T47D (cell line): ENCODE measurements around the gene KCND3.

Experiments
- DNase-seq, 2 experiments: peaks; one replicate each; pipeline versions ENCODE4 v3.0.0 to v3.0.0-alpha.2; 2011 to 2012; ENCODE audit warnings: low read depth in 1 of 2, low spot score in 1 of 2
- JUND ChIP-seq: IDR thresholded peaks from 2 replicates; pipeline ENCODE4 v1.6.1; 2012; ENCODE audit warnings: low read depth
- in situ Hi-C: cut with HindIII; loops from 2 replicates; pipeline ENCODE4 v1.10.0; 2016; ENCODE audit warnings: low sequenced_read_pairs, low pct_unique_long_range_greater_than_20kb

Gene KCND3

DNA sequence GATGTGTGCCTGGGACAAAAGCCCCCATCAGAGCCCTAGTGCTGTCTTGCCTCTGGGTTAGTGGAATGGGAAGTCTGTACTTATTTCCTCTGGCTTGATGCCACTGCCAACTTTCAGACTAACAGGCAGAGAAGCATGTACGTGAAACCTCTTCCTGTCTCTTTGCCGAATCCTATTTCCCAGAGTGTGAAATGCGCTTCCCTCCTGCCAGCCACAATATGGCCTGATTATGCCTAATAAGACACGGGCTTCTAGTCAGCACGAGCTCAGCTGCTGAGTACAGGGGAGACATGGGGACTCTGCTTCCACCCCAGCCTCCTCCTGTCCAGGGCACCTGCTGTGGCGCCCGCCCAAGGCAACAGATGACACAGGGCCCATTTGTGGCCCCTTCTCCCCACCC lies 111.4 kb downstream of the KCND3 start:
- TF ChIP-seq JUND, result no peak

DNA sequence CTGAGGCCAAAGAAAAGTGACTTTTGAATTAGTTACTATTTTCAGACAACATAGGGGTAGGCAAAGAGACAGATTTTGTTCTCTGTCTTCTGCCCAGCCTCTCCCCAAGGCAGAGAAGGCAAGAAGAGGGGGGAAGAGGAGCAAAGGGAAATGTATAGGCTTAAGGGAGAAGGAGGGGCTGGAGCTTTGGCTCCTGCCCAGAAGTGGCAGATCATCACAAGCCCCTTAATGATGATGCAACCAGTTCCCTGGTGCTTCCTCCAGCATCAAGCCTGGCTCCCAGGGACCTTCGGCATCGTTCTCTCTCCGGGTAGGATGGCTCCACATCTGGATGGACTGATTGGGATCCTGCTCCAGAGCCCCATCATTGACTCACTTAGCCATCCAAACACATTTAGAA lies 112.8 kb downstream of the KCND3 start:
- no peak for TF ChIP-seq JUND
- in situ Hi-C loops, result no loop called here

More for the DNA sequence above, 111.4 kb downstream of the KCND3 start:
- DNase-seq, result no peak
- in situ Hi-C loops, result no loop called here

DNA sequence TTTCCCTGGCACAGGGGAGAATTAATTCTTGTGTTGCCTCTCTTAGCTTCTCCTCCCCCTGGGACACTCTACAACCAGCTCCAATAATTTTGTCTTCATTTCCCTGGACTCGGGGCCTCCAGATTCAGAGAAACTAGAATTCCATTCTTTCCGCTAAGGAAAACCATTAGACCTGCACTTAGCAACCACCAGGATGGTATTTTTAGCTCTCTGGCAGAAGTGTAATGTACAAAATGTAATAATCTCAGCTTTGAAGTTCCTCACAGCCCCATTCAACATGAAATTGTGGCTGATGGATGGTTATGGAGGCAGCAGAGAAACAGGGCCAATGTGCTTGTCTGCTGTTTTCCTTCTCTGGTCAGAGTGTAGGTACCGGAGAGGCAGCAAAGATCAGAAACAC lies 113.8 kb downstream of the KCND3 start:
- in situ Hi-C loops, result no loop called here
- no peak for DNase-seq
- no peak for TF ChIP-seq JUND

More for the DNA sequence above, 112.8 kb downstream of the KCND3 start:
- no peak for DNase-seq

DNA sequence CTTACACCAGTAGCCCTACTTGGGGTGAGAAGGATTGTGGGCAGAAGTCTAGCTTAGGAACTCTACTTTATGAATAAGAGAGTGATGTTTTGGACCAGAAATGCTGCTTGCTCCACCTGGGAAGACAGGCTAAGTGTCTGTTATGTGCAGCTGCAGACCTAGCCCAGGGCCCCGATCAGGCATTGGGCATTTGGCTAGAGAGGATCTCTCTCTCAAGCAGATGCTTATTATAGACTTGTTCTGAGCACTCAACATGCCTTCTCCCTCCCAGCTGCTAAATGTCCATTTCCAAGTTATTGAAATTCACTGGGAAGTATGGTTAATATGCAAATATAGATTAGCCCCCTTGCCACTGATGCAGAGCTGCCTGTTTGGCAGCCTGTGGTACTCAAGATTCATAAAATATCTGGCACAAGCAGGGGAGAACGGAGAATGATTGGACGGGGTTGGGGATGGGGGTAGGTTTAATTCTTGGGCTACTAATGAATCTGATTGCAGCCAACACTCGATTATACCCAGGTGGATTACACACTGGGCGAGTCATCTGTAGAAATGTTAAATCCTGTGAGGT lies 115.9 kb downstream of the KCND3 start:
- in situ Hi-C loops, result no loop called here
- DNase-seq, result no peak
- TF ChIP-seq JUND, result no peak

DNA sequence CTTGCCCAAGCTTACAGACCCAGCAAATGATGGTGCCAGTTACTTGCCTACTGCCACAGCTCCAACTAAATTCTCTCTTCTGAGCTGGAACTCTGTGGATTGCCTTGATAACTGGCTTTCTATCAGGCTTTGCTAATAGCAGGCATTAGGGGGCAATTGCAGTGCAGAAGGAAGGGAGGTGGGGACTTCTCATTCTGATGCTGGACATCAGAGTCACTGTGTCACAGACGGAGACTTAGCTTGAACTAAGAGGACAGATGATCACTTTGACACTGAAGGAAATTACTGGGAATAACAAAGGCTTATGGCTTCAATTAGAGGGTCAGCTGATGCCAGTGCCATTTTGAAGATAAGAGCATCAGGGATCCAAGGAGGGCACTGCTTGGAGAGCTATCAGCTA lies 119.3 kb downstream of the KCND3 start:
- DNase-seq, result no peak
- no peak for TF ChIP-seq JUND
- in situ Hi-C loops, result no loop called here

DNA sequence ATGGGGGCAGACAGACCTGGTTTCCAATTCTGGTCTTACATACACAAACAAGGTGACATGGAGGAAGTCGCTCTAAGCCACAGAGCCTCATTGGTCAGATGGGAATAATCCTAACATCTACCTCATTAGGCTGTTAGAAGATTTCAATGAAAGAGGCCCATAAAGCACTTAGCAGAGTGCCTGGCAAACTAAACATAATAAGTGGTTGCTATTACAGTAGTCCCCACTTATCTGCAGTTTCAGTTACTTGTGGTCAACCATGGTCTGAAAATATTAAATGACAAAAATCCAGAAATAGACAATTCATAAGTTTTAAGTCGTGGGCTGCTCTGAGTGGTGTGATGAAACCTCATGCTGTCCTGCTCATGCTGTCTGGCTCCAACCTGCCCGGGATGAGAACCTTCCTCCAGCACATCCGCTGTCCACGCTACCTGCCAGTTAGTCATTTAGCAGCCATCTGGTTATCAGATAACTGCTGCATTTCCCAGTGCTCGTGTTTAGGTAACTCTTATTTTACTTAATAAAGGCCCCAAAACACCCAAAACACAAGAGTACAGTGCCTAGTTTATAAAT lies 121.5 kb downstream of the KCND3 start:
- TF ChIP-seq JUND, result no peak
- DNase-seq, result no peak
- in situ Hi-C loops, result no loop called here

DNA sequence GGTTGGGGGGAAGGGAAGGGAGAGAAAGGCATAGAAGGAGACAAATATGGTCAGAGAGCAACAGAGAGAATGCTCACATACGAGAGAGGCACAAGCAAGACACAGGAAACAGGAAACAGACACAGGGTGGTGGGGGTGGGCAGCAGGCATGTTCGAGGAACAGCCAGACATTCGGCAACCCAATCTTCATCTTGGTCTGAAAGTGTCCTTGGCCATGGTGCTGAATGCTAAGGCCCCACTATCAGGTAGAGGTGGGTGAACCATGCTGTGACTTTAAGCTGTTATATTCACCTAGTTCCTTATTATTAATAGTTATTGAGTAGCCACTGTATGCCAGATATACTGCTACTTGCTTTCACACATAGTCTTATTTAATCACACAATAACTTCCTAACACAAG lies 124.6 kb downstream of the KCND3 start:
- peak; percentile 23 to 24 for DNase-seq
- TF ChIP-seq JUND, result no peak
- in situ Hi-C loops, result no loop called here

DNA sequence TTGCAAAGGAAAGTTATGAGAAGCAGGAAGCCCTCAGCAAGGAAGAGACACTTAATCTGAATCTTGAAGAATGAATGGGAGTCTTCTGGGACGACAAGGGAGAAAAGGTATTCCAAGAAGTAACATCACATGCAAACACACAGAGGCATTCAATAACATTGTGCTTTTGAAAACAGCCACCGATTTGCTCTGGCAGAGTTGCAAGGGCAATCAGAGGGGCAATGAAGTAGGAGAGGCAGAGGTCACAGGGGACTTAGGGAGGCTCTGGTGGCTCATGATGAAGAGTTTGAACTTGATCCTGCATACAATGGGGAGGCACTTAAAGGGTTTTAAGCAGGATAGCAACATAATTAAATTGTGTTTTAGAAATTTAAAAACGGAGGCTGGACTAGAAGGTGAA lies 126.1 kb downstream of the KCND3 start:
- no peak for TF ChIP-seq JUND
- in situ Hi-C loops, result no loop called here
- no peak for DNase-seq

DNA sequence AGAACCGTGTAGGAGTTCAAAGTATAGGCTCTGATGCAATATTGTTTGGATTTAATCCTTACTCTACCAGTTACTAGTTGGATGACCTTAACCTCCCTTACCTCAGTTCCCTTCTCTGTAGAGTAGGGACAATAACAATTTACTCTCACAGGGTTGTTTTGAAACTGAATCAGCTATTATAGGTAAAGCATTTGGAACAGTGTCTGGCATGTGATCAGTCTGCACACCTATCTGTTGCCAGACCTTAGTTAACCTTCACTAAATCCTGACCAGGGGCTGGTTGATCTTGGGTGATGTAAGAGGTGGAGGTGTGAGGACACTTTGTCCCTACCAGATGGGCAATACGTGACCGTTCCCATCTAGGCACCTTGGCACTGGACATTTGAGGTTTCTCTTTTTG lies 126.9 kb downstream of the KCND3 start:
- no peak for TF ChIP-seq JUND
- in situ Hi-C loops, result no loop called here
- no peak for DNase-seq

DNA sequence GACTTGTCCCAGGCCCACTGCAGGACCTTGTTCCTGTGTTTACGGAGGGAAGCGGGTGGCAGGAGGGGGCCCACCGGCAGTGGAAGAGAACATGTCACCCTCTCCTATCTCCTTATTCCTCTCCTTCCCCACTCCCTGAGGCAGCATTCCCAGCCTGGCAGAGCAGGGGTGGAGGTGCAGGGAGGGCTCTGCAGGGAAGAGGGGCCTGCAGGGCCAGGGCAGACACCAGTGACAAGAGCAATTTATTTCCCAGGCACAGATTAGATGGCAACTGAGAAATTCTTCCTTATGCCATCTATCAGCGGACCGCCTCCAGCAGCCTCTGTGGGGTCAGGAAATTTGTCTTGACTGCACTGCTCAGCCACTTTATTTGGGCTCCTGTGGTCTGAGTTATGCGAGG lies 127.9 kb downstream of the KCND3 start:
- DNase-seq, result no peak
- in situ Hi-C loops, result no loop called here
- no peak for TF ChIP-seq JUND

DNA sequence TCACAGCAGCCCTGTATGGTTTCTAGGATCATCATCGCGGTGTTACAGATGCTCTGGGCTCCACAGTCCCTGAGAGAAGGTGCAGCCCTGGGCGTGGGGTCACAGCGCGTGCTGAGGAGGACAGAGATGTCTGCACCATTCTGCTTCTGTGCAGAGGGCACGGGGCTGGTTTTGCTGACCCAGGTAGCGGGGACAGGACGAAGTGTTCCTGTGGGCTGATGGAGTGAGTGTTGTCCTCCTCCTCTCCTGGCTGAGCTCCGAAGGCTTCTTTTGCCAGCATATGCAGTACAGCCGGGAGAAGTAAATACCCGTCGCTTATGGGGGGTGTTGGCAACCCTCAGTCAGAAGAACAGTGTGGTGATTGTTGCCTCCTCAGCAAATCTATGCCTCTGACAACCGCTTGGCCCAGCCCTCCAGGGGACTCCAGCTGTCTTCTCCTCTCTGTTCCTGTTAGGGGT lies 132.2 kb downstream of the KCND3 start:
- no peak for DNase-seq
- TF ChIP-seq JUND, result no peak
- in situ Hi-C loops, result no loop called here

DNA sequence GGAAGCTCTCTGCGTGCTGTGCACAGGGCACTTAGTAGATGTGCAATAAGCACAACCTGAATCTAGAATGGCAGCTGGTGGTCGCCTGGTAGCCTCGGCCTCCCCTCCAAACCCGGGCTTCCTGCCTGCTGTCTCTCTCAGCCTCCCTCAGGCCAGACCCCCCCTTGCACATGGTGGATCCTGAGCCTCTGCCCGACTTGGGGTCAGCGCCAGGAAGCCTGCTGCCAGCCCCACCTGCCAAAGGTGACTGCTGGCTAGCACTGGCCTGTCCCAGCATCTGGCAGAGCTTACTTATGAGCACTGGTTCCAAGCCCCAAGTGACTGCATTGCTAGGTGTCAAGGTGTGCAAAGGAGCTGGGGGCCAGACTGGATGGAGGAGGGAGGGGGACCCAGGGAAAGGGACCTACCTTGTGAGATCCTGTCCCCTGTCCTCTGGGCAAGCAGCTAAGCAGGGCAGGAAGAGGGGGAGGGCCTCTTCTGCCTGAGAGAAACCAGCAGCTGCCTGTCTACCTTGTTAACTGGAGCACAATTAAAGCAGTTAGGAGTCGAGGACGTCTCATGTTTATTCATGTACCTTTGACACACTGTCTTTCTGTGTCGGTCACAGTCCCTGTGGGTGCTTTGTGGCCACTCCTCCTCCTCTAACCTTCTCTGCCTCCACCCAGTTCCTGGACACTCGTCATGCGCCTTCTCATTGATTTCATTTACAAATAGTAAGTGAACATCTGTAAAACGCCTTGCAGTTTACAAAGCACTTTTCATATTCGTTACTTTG lies 132.9 kb downstream of the KCND3 start:
- no peak for DNase-seq
- in situ Hi-C loops, result no loop called here
- no peak for TF ChIP-seq JUND

DNA sequence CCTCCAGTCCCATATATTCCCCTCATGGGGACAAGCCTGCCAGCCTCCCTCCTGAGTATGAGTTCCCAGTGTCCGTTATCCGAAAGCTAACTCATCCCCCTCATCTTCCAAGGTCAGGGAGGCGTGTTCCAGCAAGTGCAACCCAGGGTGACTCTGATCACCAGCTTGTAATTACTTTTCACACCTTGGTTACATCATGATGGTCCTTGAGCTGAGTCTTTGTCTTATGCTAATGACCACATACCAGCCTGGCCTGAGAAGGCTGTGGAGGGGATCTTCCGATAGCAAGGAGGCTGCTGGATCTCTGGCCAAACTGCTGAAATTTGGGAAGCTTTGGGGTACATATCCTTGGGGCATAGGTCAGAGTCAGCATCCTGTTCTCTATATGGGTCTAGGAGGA lies 134.2 kb downstream of the KCND3 start:
- no peak for TF ChIP-seq JUND
- in situ Hi-C loops, result no loop called here
- DNase-seq, result no peak
